GM12878 (cell line): ENCODE data around the gene ZNF783. TPM values are rescaled to one million over a fixed set of nuclear protein-coding genes. Genes with fewer than 3 reads are reported as not detected.

ENCODE experiments used
- IKZF2 ChIP-seq, 2 experiments: fragments of 450-650 bp; IDR thresholded peaks; 2 replicates each; pipeline ENCODE4 v1.6.1; 2017; ENCODE audit warnings: mild to moderate bottlenecking in 2 of 2, moderate library complexity in 2 of 2
- IRF4 ChIP-seq: IDR thresholded peaks from 2 replicates; pipeline ENCODE4 v1.6.1; 2011; ENCODE audit warnings: low read depth, low read length
- PAX8 ChIP-seq: fragments of 450-650 bp; IDR thresholded peaks from 2 replicates; pipeline ENCODE4 v1.6.1; 2017; ENCODE audit warnings: mild to moderate bottlenecking, moderate library complexity
- POLR2AphosphoS2 ChIP-seq: IDR thresholded peaks from 2 replicates; pipeline ENCODE4 v1.6.1; 2011; ENCODE audit warnings: low read depth, mild to moderate bottlenecking, low read length, improper control_type of control experiment, moderate library complexity
- RELA ChIP-seq: fragments of 450-650 bp; IDR thresholded peaks from 2 replicates; pipeline ENCODE4 v1.8.0; 2014; ENCODE audit warnings: borderline replicate concordance; ENCODE audit not compliant: partially characterized antibody
- RUNX3 ChIP-seq: IDR thresholded peaks from 2 replicates; pipeline ENCODE4 v1.6.1; 2012; ENCODE audit warnings: low read length, inconsistent platforms
- SMC3 ChIP-seq: IDR thresholded peaks from 2 replicates; pipeline ENCODE4 v1.6.1; 2011; ENCODE audit warnings: low read length, improper control_type of control experiment, borderline replicate concordance
- polyA plus RNA-seq, 11 experiments: library from polyadenylated mRNA; depleted of rRNA in 4 of 11; unstranded in 6 of 11; stranded (reverse) in 5 of 11; fragments of >200 nt; fragmentation: Nextera tagmentation in 4 of 11; fragmentation: Illumina TruSeq in 1 of 11; extraction: Ambion mirVana in 4 of 11; extraction: Trizol in 1 of 11; gene quantifications; 1 replicate in 1 of 11; 2 replicates in 10 of 11; pipeline versions ENCODE4 v1.2.1 to v1.2.3, GENCODE V29; 2011 to 2016; ENCODE audit warnings: inconsistent platforms in 2 of 11, missing spikeins in 2 of 11, low read depth in 1 of 11
- total RNA-seq, 4 experiments: library from RNA; depleted of rRNA in 3 of 4; stranded (reverse); fragments of >200 nt in 3 of 4; fragmentation: Illumina TruSeq in 1 of 4; extraction: Trizol in 1 of 4; gene quantifications; 2 replicates each; pipeline versions ENCODE4 v1.2.1 to v1.2.3, GENCODE V29; 2013 to 2021
- TF ChIP-seq, protein P1 (sequence below): fragments of 450-650 bp; formaldehyde crosslinking; IDR thresholded peaks from 2 replicates; pipeline ENCODE4 v1.5.0; 2022; ENCODE audit warnings: mild to moderate bottlenecking, missing genetic modification characterization
- TF ChIP-seq, protein P2 (sequence below): fragments of 450-650 bp; IDR thresholded peaks from 2 replicates; pipeline ENCODE4 v1.6.1; 2017; ENCODE audit warnings: borderline replicate concordance
- TF ChIP-seq, protein P3 (sequence below): IDR thresholded peaks from 2 replicates; pipeline ENCODE4 v1.6.1; 2012; ENCODE audit warnings: low read length, inconsistent platforms

The ZNF783 gene
- total and polyA plus RNA-seq, 10 of the 15 experiments (the other 5 are each of a cell fraction or from before 2014, with no cell fraction given): 2.0 to 14.4 (median 6.4) TPM

DNA sequence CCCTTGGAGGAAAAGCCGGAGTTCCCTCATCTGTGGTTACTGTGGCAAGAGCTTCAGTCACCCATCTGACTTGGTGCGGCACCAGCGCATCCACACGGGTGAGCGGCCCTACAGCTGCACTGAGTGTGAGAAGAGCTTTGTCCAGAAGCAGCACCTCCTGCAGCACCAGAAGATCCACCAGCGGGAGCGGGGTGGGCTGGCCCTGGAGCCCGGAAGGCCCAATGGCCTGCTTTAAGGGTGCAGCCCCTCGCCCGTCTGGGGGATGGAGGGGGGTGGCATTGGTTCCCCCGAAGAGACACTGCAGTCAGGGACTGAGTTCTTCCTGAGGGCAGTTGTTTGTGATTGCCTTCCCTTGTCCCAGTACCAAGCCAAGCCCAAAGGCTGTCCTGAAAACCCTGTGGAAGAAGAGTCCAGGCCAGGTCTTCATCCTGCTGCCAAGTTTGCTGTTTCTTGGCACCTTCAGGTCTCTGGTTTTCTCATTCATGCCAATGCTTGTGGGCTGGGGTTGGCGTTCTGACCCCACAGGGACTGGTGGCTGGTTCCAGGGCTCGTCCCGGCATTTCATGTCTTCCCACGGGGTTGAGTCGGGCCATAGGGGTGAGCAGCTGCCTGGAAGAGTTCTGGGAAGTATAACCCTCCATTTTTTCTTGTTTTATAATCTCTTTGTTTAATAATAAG is 7.7 kb upstream of the ZNF783 start (continued):
- TF ChIP-seq, protein P1, sequence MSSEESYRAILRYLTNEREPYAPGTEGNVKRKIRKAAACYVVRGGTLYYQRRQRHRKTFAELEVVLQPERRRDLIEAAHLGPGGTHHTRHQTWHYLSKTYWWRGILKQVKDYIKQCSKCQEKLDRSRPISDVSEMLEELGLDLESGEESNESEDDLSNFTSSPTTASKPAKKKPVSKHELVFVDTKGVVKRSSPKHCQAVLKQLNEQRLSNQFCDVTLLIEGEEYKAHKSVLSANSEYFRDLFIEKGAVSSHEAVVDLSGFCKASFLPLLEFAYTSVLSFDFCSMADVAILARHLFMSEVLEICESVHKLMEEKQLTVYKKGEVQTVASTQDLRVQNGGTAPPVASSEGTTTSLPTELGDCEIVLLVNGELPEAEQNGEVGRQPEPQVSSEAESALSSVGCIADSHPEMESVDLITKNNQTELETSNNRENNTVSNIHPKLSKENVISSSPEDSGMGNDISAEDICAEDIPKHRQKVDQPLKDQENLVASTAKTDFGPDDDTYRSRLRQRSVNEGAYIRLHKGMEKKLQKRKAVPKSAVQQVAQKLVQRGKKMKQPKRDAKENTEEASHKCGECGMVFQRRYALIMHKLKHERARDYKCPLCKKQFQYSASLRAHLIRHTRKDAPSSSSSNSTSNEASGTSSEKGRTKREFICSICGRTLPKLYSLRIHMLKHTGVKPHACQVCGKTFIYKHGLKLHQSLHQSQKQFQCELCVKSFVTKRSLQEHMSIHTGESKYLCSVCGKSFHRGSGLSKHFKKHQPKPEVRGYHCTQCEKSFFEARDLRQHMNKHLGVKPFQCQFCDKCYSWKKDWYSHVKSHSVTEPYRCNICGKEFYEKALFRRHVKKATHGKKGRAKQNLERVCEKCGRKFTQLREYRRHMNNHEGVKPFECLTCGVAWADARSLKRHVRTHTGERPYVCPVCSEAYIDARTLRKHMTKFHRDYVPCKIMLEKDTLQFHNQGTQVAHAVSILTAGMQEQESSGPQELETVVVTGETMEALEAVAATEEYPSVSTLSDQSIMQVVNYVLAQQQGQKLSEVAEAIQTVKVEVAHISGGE: no peak
- TF ChIP-seq, protein P2, sequence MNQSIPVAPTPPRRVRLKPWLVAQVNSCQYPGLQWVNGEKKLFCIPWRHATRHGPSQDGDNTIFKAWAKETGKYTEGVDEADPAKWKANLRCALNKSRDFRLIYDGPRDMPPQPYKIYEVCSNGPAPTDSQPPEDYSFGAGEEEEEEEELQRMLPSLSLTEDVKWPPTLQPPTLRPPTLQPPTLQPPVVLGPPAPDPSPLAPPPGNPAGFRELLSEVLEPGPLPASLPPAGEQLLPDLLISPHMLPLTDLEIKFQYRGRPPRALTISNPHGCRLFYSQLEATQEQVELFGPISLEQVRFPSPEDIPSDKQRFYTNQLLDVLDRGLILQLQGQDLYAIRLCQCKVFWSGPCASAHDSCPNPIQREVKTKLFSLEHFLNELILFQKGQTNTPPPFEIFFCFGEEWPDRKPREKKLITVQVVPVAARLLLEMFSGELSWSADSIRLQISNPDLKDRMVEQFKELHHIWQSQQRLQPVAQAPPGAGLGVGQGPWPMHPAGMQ: no peak
- no peak for TF ChIP-seq IRF4
- no peak for TF ChIP-seq SMC3
- TF ChIP-seq POLR2AphosphoS2: no peak
- TF ChIP-seq, protein P3, sequence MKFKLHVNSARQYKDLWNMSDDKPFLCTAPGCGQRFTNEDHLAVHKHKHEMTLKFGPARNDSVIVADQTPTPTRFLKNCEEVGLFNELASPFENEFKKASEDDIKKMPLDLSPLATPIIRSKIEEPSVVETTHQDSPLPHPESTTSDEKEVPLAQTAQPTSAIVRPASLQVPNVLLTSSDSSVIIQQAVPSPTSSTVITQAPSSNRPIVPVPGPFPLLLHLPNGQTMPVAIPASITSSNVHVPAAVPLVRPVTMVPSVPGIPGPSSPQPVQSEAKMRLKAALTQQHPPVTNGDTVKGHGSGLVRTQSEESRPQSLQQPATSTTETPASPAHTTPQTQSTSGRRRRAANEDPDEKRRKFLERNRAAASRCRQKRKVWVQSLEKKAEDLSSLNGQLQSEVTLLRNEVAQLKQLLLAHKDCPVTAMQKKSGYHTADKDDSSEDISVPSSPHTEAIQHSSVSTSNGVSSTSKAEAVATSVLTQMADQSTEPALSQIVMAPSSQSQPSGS: no peak
- no peak for TF ChIP-seq RELA
- no peak for TF ChIP-seq IKZF2 (IDR thresholded peaks at IDR 0.05)
- TF ChIP-seq PAX8: no peak
- TF ChIP-seq RUNX3: no peak
